Testis (tissue), 3 donors: Measurements from ENCODE around the gene TMEM178B. TPM values are rescaled to one million over a fixed set of nuclear protein-coding genes. Genes with fewer than 3 reads are reported as not detected.

Source experiments
- DNase-seq: peaks from one replicate; pipeline ENCODE4 v3.0.0-alpha.2; 2019
- H3K27ac ChIP-seq, 2 donors: fragments of 200-600 bp; sonication (generic); one replicate each; pipeline ENCODE4 v1.5.1; 2019
- H3K27me3 ChIP-seq: fragments of 200-600 bp; sonication (generic); one replicate; pipeline ENCODE4 v1.5.1; 2019
- H3K36me3 ChIP-seq: fragments of 200-600 bp; sonication (generic); one replicate; pipeline ENCODE4 v1.5.1; 2017; ENCODE audit warnings: low read depth; ENCODE audit errors: missing control alignments
- H3K4me1 ChIP-seq: fragments of 200-600 bp; sonication (generic); one replicate; pipeline ENCODE4 v1.5.1; 2019
- H3K4me3 ChIP-seq, 2 donors: fragments of 200-600 bp; sonication (generic); one replicate each; pipeline ENCODE4 v1.5.1; 2017 to 2019
- H3K9me3 ChIP-seq: fragments of 200-600 bp; sonication (generic); one replicate; pipeline ENCODE4 v1.5.1; 2017
- POLR2A ChIP-seq: fragments of 450-650 bp; IDR thresholded peaks from one replicate; pipeline ENCODE4 v1.6.1; 2017; ENCODE audit warnings: antibody characterized with exemption, mild to moderate bottlenecking, moderate library complexity
- WGBS, 2 donors: methylation state at CpG; one replicate each; pipeline ENCODE4 v1.1.5; 2018; 5-methylcytosine and 5-hydroxymethylcytosine counted together
- intact Hi-C: fragments of 100-400 bp; cut with DNase I; formaldehyde crosslinking; loops from one replicate; pipeline ENCODE4 v1.15.1; 2023; ENCODE audit warnings: low total_unique reads
- polyA plus RNA-seq: library from polyadenylated mRNA; stranded (reverse); fragments of 350-450 nt; fragmentation: Illumina TruSeq; extraction: RNeasy Lipid Tissue Mini Kit (QIAGEN cat#74804); gene quantifications from one replicate; pipeline ENCODE4 v1.2.3, GENCODE V29; 2014; ENCODE audit warnings: low read depth, low replicate concordance; ENCODE audit not compliant: insufficient read depth
- total RNA-seq, 2 donors: library from RNA; depleted of rRNA; stranded (reverse); fragments of >200 nt; gene quantifications; one replicate each; pipeline ENCODE4 v1.2.3, GENCODE V29; 2016
- TF ChIP-seq, protein P1 (sequence below), 3 experiments: fragments of 450-650 bp in 2 of 3; fragments of 200-600 bp in 1 of 3; sonication (generic) in 1 of 3; IDR thresholded peaks; one replicate each; pipeline ENCODE4 v1.5.1; 2016 to 2019; ENCODE audit warnings: antibody characterized with exemption in 3 of 3, mild to moderate bottlenecking in 2 of 3, moderate library complexity in 1 of 3

Gene TMEM178B
- total and polyA plus RNA-seq, 3 donors from 2014 or later: 1.7 to 7.2 (median 2.0) TPM

DNA sequence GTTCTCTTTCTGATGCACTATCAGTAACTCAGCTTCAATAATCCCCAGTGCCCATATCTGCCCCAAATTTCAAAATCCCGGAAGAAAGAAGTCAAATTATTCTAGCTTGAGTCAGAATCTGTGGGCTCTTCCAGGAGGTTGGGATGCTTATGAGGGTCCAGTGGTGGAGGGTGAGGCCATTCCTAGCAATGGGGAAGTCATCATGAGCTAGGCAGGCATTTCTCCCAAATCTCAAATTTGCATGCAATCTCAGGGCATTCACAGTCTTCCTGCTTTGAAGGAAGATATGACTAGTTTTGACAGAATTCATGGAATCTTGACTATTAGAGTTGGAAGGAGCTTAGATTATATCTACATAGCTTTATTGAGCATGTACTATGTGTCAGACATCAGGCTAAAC is 313.0 kb downstream of the TMEM178B start:
- no peak for TF ChIP-seq POLR2A
- TF ChIP-seq, protein P1, sequence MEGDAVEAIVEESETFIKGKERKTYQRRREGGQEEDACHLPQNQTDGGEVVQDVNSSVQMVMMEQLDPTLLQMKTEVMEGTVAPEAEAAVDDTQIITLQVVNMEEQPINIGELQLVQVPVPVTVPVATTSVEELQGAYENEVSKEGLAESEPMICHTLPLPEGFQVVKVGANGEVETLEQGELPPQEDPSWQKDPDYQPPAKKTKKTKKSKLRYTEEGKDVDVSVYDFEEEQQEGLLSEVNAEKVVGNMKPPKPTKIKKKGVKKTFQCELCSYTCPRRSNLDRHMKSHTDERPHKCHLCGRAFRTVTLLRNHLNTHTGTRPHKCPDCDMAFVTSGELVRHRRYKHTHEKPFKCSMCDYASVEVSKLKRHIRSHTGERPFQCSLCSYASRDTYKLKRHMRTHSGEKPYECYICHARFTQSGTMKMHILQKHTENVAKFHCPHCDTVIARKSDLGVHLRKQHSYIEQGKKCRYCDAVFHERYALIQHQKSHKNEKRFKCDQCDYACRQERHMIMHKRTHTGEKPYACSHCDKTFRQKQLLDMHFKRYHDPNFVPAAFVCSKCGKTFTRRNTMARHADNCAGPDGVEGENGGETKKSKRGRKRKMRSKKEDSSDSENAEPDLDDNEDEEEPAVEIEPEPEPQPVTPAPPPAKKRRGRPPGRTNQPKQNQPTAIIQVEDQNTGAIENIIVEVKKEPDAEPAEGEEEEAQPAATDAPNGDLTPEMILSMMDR (IDR thresholded peaks at IDR 0.05): no peak
- Histone ChIP-seq H3K27ac (no peak overlapping the region), H3K9me3 (no peaks in the 10 kb centered on the region), H3K36me3 (no peaks in the 10 kb centered on the region), H3K4me3 (no peak overlapping the region), H3K27me3 (no peaks in the 10 kb centered on the region), H3K4me1 (no peaks in the 10 kb centered on the region)
- intact Hi-C loops: no loop called here
- WGBS, 2 donors: 86 to 100% methylated on average over 1 of the region's 1 CpG
- DNase-seq: no peak

DNA sequence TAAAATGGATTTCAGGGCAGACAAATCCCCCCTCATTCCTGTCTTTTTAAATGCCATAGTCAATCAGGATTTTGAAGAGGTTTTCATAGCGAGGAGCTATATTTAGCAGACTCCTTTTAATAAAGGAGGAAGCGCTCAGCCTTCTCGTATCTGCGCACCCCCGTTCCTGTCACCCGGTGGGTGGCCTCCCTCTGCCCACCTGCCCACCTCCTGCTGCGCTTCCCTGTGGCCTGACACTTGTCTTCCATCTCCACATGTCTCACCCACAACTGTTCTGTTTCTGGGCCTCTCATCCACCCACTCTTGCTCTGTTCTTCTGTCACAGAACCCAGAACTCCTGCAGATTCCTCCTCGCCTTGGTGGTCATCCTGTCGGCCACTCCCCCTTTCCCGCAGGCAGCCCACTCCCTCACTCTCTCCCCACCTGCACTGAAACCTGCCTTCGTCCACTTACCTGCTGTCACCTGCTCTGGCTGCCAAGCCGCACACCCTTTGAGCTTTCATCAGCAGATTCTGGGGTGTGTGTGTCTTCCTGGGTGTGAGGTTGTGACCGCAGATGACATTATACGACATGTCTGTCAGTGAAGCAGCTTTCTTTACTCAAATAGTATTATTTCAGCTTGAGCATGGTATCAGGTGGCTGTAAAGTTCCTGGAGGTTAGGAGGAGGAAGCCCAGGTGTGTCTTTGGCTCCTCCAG is 313.8 kb downstream of the TMEM178B start:
- no peak for TF ChIP-seq POLR2A
- TF ChIP-seq, protein P1 (IDR thresholded peaks at IDR 0.05): no peak
- 84 to 87% methylated on average over 14 of the region's 14 CpGs for WGBS, 2 donors
- DNase-seq: no peak

DNA sequence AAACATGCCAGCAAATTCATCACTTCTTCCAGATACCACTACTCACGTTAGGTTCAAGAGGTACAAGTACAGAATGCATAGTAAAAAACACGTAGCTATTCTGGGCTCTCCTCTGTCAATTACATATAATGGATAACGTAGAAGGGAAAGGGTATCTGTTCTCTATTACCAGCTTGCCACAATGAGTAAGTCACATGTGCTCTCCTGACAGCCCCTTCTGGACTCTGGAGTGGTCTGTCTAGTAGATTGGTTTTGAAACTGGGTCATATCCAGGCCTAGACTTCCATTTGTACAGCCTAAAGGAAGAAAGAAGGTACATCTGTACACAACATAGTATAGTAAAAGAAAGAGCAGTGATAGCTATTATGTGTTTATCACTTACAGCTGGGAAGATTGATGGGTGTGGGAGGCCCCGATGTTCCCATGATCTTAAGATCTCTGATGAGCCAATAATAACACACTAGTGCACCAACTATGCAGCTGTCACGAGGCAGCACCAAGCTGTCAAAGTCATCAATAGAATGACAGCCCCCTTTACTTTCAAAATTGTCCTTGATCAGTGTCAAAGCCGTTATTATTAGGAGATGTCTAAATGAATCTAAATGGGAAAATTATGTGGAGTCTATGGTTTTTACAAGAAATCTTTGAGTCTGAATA is 315.4 kb downstream of the TMEM178B start:
- Histone ChIP-seq H3K27me3 (no peaks in the 10 kb centered on the region), H3K9me3 (no peaks in the 10 kb centered on the region), H3K4me3 (no peak overlapping the region), H3K27ac (no peak overlapping the region), H3K4me1 (no peaks in the 10 kb centered on the region), H3K36me3 (no peaks in the 10 kb centered on the region)
- no peak for DNase-seq
- no peak for TF ChIP-seq POLR2A
- TF ChIP-seq, protein P1 (IDR thresholded peaks at IDR 0.05): no peak
- intact Hi-C loops: no loop called here
- 78 to 83% methylated on average over 6 of the region's 6 CpGs for WGBS, 2 donors

More for the DNA sequence above, 313.8 kb downstream of the TMEM178B start:
- H3K9me3 ChIP-seq: no peaks in the 10 kb centered on the region
- no peak overlapping the region for H3K27ac ChIP-seq
- no peak overlapping the region for H3K4me3 ChIP-seq
- H3K4me1 ChIP-seq: no peaks in the 10 kb centered on the region
- intact Hi-C loops: no loop called here
- no peaks in the 10 kb centered on the region for H3K27me3 ChIP-seq
- no peaks in the 10 kb centered on the region for H3K36me3 ChIP-seq

DNA sequence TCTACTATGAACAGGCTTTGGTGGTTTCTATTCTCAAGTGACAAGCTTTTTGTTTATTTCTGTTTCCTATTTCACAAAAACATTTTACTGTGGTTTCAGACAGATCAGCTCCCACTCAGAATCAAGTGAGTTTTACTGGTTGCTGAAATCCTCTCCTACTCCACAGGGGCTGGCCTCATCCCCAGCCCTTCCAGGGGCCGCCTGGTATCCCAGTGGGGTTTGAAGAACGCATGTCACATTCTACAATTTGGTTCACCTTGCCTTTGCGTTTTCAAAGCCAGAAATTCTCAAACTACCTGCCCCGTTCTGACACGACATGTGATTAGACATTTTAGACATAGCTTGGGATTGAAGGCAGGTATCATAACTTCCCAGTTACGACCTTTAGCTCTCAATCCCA is 316.5 kb downstream of the TMEM178B start:
- no peaks in the 10 kb centered on the region for H3K27me3 ChIP-seq
- WGBS, 2 donors: 92 to 95% methylated on average over 6 of the region's 6 CpGs
- no peak overlapping the region for H3K27ac ChIP-seq
- no peaks in the 10 kb centered on the region for H3K36me3 ChIP-seq
- H3K4me1 ChIP-seq: no peaks in the 10 kb centered on the region
- DNase-seq: no peak
- intact Hi-C loops: no loop called here
- TF ChIP-seq, protein P1 (IDR thresholded peaks at IDR 0.05): no peak
- no peak for TF ChIP-seq POLR2A
- H3K4me3 ChIP-seq: no peak overlapping the region
- H3K9me3 ChIP-seq: no peaks in the 10 kb centered on the region
